Fibroblast of villous mesenchyme (primary cell): ENCODE data around the gene NLRP9. TPM values are rescaled to one million over a fixed set of nuclear protein-coding genes. Genes with fewer than 3 reads are reported as not detected.

Experiments used
- DNase-seq: peaks from one replicate; pipeline ENCODE4 v3.0.0-alpha.2; 2010; ENCODE audit warnings: low read depth
- H3K4me3 ChIP-seq: 2 replicates; pipeline ENCODE4 v1.5.1; 2011; ENCODE audit warnings: low read depth, mild to moderate bottlenecking, low read length
- CTCF ChIP-seq: IDR thresholded peaks from 2 replicates; pipeline ENCODE4 v1.5.1; 2012; ENCODE audit warnings: low read depth, mild to moderate bottlenecking, low read length; ENCODE audit not compliant: insufficient read depth
- small RNA-seq: library from RNA; depleted of rRNA; stranded (forward); fragments of <200 nt; gene quantifications from one replicate; pipeline ENCODE3, GENCODE V24; 2012
- total RNA-seq: library from RNA; depleted of rRNA; stranded (reverse); fragments of >200 nt; gene quantifications from 2 replicates; pipeline ENCODE4 v1.2.3, GENCODE V29; 2012

Gene NLRP9
- total RNA-seq, 1 donor, result not detected

GRCh38 chr19:55660404-55660803 lies 77.8 kb downstream of the NLRP9 start:
- TF ChIP-seq CTCF, result no peak
- DNase-seq, result no peak
- H3K4me3 ChIP-seq, result no peak overlapping the region

- no peak for DNase-seq
- no peak for TF ChIP-seq CTCF
- H3K4me3 ChIP-seq, result no peak overlapping the region
Observed at GRCh38 chr19:55659822-55660221, 78.4 kb downstream of the NLRP9 start.

- H3K4me3 ChIP-seq, result no peak overlapping the region
- DNase-seq, result no peak
Observed at GRCh38 chr19:55658846-55659459, 79.2 kb downstream of the NLRP9 start.

More at GRCh38 chr19:55658846-55659459, 79.2 kb downstream of the NLRP9 start:
- TF ChIP-seq CTCF, result no peak

Small RNA genes lying within 50 kb of the gene (small RNA-seq; reads per million reads assigned to genes)
- not detected for gene AC010525.2

Other genes starting within 250 kb of the NLRP9 start
- gene SSC5D, start 250.0 kb downstream of the NLRP9 start, total RNA-seq, result 21.2 and 23.2 TPM in 2 replicates
- gene SBK2, start 201.3 kb downstream of the NLRP9 start, total RNA-seq, result not detected in 2 replicates
- gene SBK3, start 192.9 kb downstream of the NLRP9 start, total RNA-seq, result under 0.01 TPM in 2 replicates
- gene ZNF579, start 157.6 kb downstream of the NLRP9 start, total RNA-seq, result 5.6 and 7.7 TPM in 2 replicates
- gene FIZ1, start 138.9 kb downstream of the NLRP9 start, total RNA-seq, result 4.3 and 5.2 TPM in 2 replicates
- gene ZNF524, start 138.1 kb downstream of the NLRP9 start, total RNA-seq, result 4.7 and 6.4 TPM in 2 replicates
- gene ZNF865, start 132.8 kb downstream of the NLRP9 start, total RNA-seq, result 1.3 and 1.9 TPM in 2 replicates
- gene ZNF784, start 113.8 kb downstream of the NLRP9 start, total RNA-seq, result 5.6 and 7.4 TPM in 2 replicates
- 5.5 and 5.6 TPM in 2 replicates for gene ZNF580, start 97.4 kb downstream of the NLRP9 start, total RNA-seq
- 11.0 and 13.0 TPM in 2 replicates for gene ZNF581, start 94.8 kb downstream of the NLRP9 start, total RNA-seq
- 7.8 and 9.0 TPM in 2 replicates for gene CCDC106, start 90.2 kb downstream of the NLRP9 start, total RNA-seq
- gene U2AF2, start 83.4 kb downstream of the NLRP9 start, total RNA-seq, result 99.9 and 111 TPM in 2 replicates
- gene EPN1, start 63.2 kb downstream of the NLRP9 start, total RNA-seq, result 17.7 and 31.2 TPM in 2 replicates
- gene RFPL4A, start 20.7 kb upstream of the NLRP9 start, total RNA-seq, result not detected in 2 replicates
- gene RFPL4AL1, start 30.7 kb upstream of the NLRP9 start, total RNA-seq, result not detected in 2 replicates
- gene NLRP11, start 93.6 kb upstream of the NLRP9 start, total RNA-seq, result not detected in 2 replicates
- not detected in 2 replicates for gene NLRP4, start 98.1 kb upstream of the NLRP9 start, total RNA-seq
- gene NLRP13, start 193.9 kb upstream of the NLRP9 start, total RNA-seq, result not detected in 2 replicates
- not detected in 2 replicates for gene NLRP8, start 209.4 kb upstream of the NLRP9 start, total RNA-seq
- not detected in 2 replicates for gene NLRP5, start 248.4 kb upstream of the NLRP9 start, total RNA-seq